ENCODE data around the gene DIAPH1. TPM values are rescaled to one million over a fixed set of nuclear protein-coding genes. Genes with fewer than 3 reads are reported as not detected.

The DIAPH1 gene
- total RNA-seq, 1 donor from 2014 or later, result 16.7 TPM

GRCh38 chr5:141558150-141558549 lies 60.6 kb downstream of the DIAPH1 start:
- Histone ChIP-seq H3K9ac (ENCODE audit: low read depth in 1 of 3, low read length in 3 of 3) (peak overlapping the region in 2 of 3 donors; percentile 50 to 54), H3K27ac (ENCODE audit: low read depth, low read length) (peak overlapping the region; percentile 88), H3K4me3 (ENCODE audit: low read length in 3 of 3) (peak overlapping the region in 1 of 3 donors; percentile 2)

GRCh38 chr5:141557681-141558136 lies 61.1 kb downstream of the DIAPH1 start:
- Histone ChIP-seq H3K9me3 (ENCODE audit: control insufficient read depth in 3 of 3, low read length in 3 of 3) (no peaks in the 10 kb centered on the region), H3K4me1 (ENCODE audit: control insufficient read depth in 3 of 3, insufficient read depth in 3 of 3, low read length in 3 of 3) (peaks cover 13 to 32% (median 21%) of the 10 kb centered on the region in 3 donors), H3K27ac (ENCODE audit: low read depth, low read length) (peak overlapping the region; percentile 88), H3K9ac (ENCODE audit: low read depth in 1 of 3, low read length in 3 of 3) (peak overlapping the region; percentile 52 to 63 (median 58)), H3K36me3 (ENCODE audit: control insufficient read depth in 3 of 3, insufficient read depth in 3 of 3, low read length in 3 of 3) (peaks cover 2 to 12% (median 3%) of the 10 kb centered on the region in 3 donors), H3K27me3 (ENCODE audit: control insufficient read depth in 3 of 3, insufficient read depth in 3 of 3, low read length in 3 of 3) (no peaks in the 10 kb centered on the region), H3K4me3 (ENCODE audit: low read length in 3 of 3) (peak overlapping the region; percentile 34 to 60 (median 53))

More at GRCh38 chr5:141558150-141558549, 60.6 kb downstream of the DIAPH1 start:
- peaks cover 13 to 32% (median 21%) of the 10 kb centered on the region in 3 donors for H3K4me1 ChIP-seq (ENCODE audit: control insufficient read depth in 3 of 3, insufficient read depth in 3 of 3, low read length in 3 of 3)
- H3K9me3 ChIP-seq (ENCODE audit: control insufficient read depth in 3 of 3, low read length in 3 of 3), result no peaks in the 10 kb centered on the region
- H3K27me3 ChIP-seq (ENCODE audit: control insufficient read depth in 3 of 3, insufficient read depth in 3 of 3, low read length in 3 of 3), result no peaks in the 10 kb centered on the region
- H3K36me3 ChIP-seq (ENCODE audit: control insufficient read depth in 3 of 3, insufficient read depth in 3 of 3, low read length in 3 of 3), result peaks cover 3 to 13% (median 6%) of the 10 kb centered on the region in 3 donors

- H3K9me3 ChIP-seq (ENCODE audit: control insufficient read depth in 3 of 3, low read length in 3 of 3), result peaks cover 4 to 10% (median 8%) of the 10 kb centered on the region in 3 donors
- H3K27ac ChIP-seq (ENCODE audit: low read depth, low read length), result no peak overlapping the region
- peaks cover 7 to 23% (median 13%) of the 10 kb centered on the region in 3 donors for H3K36me3 ChIP-seq (ENCODE audit: control insufficient read depth in 3 of 3, insufficient read depth in 3 of 3, low read length in 3 of 3)
- no peak overlapping the region for H3K9ac ChIP-seq (ENCODE audit: low read depth in 1 of 3, low read length in 3 of 3)
- no peaks in the 10 kb centered on the region for H3K4me1 ChIP-seq (ENCODE audit: control insufficient read depth in 3 of 3, insufficient read depth in 3 of 3, low read length in 3 of 3)
- H3K4me3 ChIP-seq (ENCODE audit: low read length in 3 of 3), result no peak overlapping the region
- no peaks in the 10 kb centered on the region for H3K27me3 ChIP-seq (ENCODE audit: control insufficient read depth in 3 of 3, insufficient read depth in 3 of 3, low read length in 3 of 3)
Measured at GRCh38 chr5:141547921-141548320, 70.9 kb downstream of the DIAPH1 start.

- no peaks in the 10 kb centered on the region for H3K27me3 ChIP-seq (ENCODE audit: control insufficient read depth in 3 of 3, insufficient read depth in 3 of 3, low read length in 3 of 3)
- H3K27ac ChIP-seq (ENCODE audit: low read depth, low read length), result no peak overlapping the region
- H3K4me3 ChIP-seq (ENCODE audit: low read length in 3 of 3), result no peak overlapping the region
- peaks cover 4 to 10% (median 8%) of the 10 kb centered on the region in 3 donors for H3K9me3 ChIP-seq (ENCODE audit: control insufficient read depth in 3 of 3, low read length in 3 of 3)
- peaks cover 7 to 21% (median 11%) of the 10 kb centered on the region in 3 donors for H3K36me3 ChIP-seq (ENCODE audit: control insufficient read depth in 3 of 3, insufficient read depth in 3 of 3, low read length in 3 of 3)
- H3K4me1 ChIP-seq (ENCODE audit: control insufficient read depth in 3 of 3, insufficient read depth in 3 of 3, low read length in 3 of 3), result no peaks in the 10 kb centered on the region
- no peak overlapping the region for H3K9ac ChIP-seq (ENCODE audit: low read depth in 1 of 3, low read length in 3 of 3)
Measured at GRCh38 chr5:141547488-141547887, 71.3 kb downstream of the DIAPH1 start.

GRCh38 chr5:141543053-141543452 lies 75.7 kb downstream of the DIAPH1 start:
- H3K36me3 ChIP-seq (ENCODE audit: control insufficient read depth in 3 of 3, insufficient read depth in 3 of 3, low read length in 3 of 3), result peaks cover 10 to 12% (median 11%) of the 10 kb centered on the region in 3 donors
- no peak overlapping the region for H3K27ac ChIP-seq (ENCODE audit: low read depth, low read length)
- H3K9me3 ChIP-seq (ENCODE audit: control insufficient read depth in 3 of 3, low read length in 3 of 3), result peaks cover 4 to 10% (median 8%) of the 10 kb centered on the region in 3 donors
- no peak overlapping the region for H3K4me3 ChIP-seq (ENCODE audit: low read length in 3 of 3)
- H3K4me1 ChIP-seq (ENCODE audit: control insufficient read depth in 3 of 3, insufficient read depth in 3 of 3, low read length in 3 of 3), result no peaks in the 10 kb centered on the region
- H3K9ac ChIP-seq (ENCODE audit: low read depth in 1 of 3, low read length in 3 of 3), result no peak overlapping the region
- no peaks in the 10 kb centered on the region for H3K27me3 ChIP-seq (ENCODE audit: control insufficient read depth in 3 of 3, insufficient read depth in 3 of 3, low read length in 3 of 3)

- Histone ChIP-seq H3K36me3 (ENCODE audit: control insufficient read depth in 3 of 3, insufficient read depth in 3 of 3, low read length in 3 of 3) (peaks cover 10 to 28% (median 14%) of the 10 kb centered on the region in 3 donors), H3K27me3 (ENCODE audit: control insufficient read depth in 3 of 3, insufficient read depth in 3 of 3, low read length in 3 of 3) (no peaks in the 10 kb centered on the region), H3K9ac (ENCODE audit: low read depth in 1 of 3, low read length in 3 of 3) (no peak overlapping the region), H3K4me1 (ENCODE audit: control insufficient read depth in 3 of 3, insufficient read depth in 3 of 3, low read length in 3 of 3) (peaks cover under 1 to 5% (median 3%) of the 10 kb centered on the region in 3 donors), H3K27ac (ENCODE audit: low read depth, low read length) (no peak overlapping the region), H3K4me3 (ENCODE audit: low read length in 3 of 3) (no peak overlapping the region), H3K9me3 (ENCODE audit: control insufficient read depth in 3 of 3, low read length in 3 of 3) (no peaks in the 10 kb centered on the region)
Measured at GRCh38 chr5:141534492-141535213, 84.1 kb downstream of the DIAPH1 start.

GRCh38 chr5:141533897-141534296 lies 84.9 kb downstream of the DIAPH1 start:
- H3K27ac ChIP-seq (ENCODE audit: low read depth, low read length), result no peak overlapping the region
- peaks cover 14 to 30% (median 14%) of the 10 kb centered on the region in 3 donors for H3K36me3 ChIP-seq (ENCODE audit: control insufficient read depth in 3 of 3, insufficient read depth in 3 of 3, low read length in 3 of 3)
- no peak overlapping the region for H3K9ac ChIP-seq (ENCODE audit: low read depth in 1 of 3, low read length in 3 of 3)

GRCh38 chr5:141532726-141533125 lies 86.1 kb downstream of the DIAPH1 start:
- H3K9ac ChIP-seq (ENCODE audit: low read depth in 1 of 3, low read length in 3 of 3), result no peak overlapping the region
- peaks cover 18 to 40% (median 20%) of the 10 kb centered on the region in 3 donors for H3K36me3 ChIP-seq (ENCODE audit: control insufficient read depth in 3 of 3, insufficient read depth in 3 of 3, low read length in 3 of 3)
- no peaks in the 10 kb centered on the region for H3K27me3 ChIP-seq (ENCODE audit: control insufficient read depth in 3 of 3, insufficient read depth in 3 of 3, low read length in 3 of 3)
- H3K9me3 ChIP-seq (ENCODE audit: control insufficient read depth in 3 of 3, low read length in 3 of 3), result no peaks in the 10 kb centered on the region
- H3K4me3 ChIP-seq (ENCODE audit: low read length in 3 of 3), result no peak overlapping the region
- H3K4me1 ChIP-seq (ENCODE audit: control insufficient read depth in 3 of 3, insufficient read depth in 3 of 3, low read length in 3 of 3), result peaks cover 16 to 21% (median 19%) of the 10 kb centered on the region in 3 donors
- H3K27ac ChIP-seq (ENCODE audit: low read depth, low read length), result no peak overlapping the region

More at GRCh38 chr5:141533897-141534296, 84.9 kb downstream of the DIAPH1 start:
- H3K9me3 ChIP-seq (ENCODE audit: control insufficient read depth in 3 of 3, low read length in 3 of 3), result no peaks in the 10 kb centered on the region
- no peaks in the 10 kb centered on the region for H3K27me3 ChIP-seq (ENCODE audit: control insufficient read depth in 3 of 3, insufficient read depth in 3 of 3, low read length in 3 of 3)
- H3K4me3 ChIP-seq (ENCODE audit: low read length in 3 of 3), result no peak overlapping the region
- peaks cover 8 to 12% (median 11%) of the 10 kb centered on the region in 3 donors for H3K4me1 ChIP-seq (ENCODE audit: control insufficient read depth in 3 of 3, insufficient read depth in 3 of 3, low read length in 3 of 3)

- H3K27ac ChIP-seq (ENCODE audit: low read depth, low read length), result peak overlapping the region; percentile 80
Measured at GRCh38 chr5:141529873-141530272, 88.9 kb downstream of the DIAPH1 start.

GRCh38 chr5:141529002-141529401 lies 89.8 kb downstream of the DIAPH1 start:
- H3K4me1 ChIP-seq (ENCODE audit: control insufficient read depth in 3 of 3, insufficient read depth in 3 of 3, low read length in 3 of 3), result peaks cover 32 to 35% (median 34%) of the 10 kb centered on the region in 3 donors

More at GRCh38 chr5:141529873-141530272, 88.9 kb downstream of the DIAPH1 start:
- Histone ChIP-seq H3K4me1 (ENCODE audit: control insufficient read depth in 3 of 3, insufficient read depth in 3 of 3, low read length in 3 of 3) (peaks cover 23 to 26% (median 25%) of the 10 kb centered on the region in 3 donors), H3K9me3 (ENCODE audit: control insufficient read depth in 3 of 3, low read length in 3 of 3) (no peaks in the 10 kb centered on the region), H3K9ac (ENCODE audit: low read depth in 1 of 3, low read length in 3 of 3) (no peak overlapping the region), H3K36me3 (ENCODE audit: control insufficient read depth in 3 of 3, insufficient read depth in 3 of 3, low read length in 3 of 3) (peaks cover 30 to 62% (median 36%) of the 10 kb centered on the region in 3 donors), H3K4me3 (ENCODE audit: low read length in 3 of 3) (no peak overlapping the region), H3K27me3 (ENCODE audit: control insufficient read depth in 3 of 3, insufficient read depth in 3 of 3, low read length in 3 of 3) (no peaks in the 10 kb centered on the region)

More at GRCh38 chr5:141529002-141529401, 89.8 kb downstream of the DIAPH1 start:
- H3K9me3 ChIP-seq (ENCODE audit: control insufficient read depth in 3 of 3, low read length in 3 of 3), result no peaks in the 10 kb centered on the region
- peak overlapping the region; percentile 80 for H3K27ac ChIP-seq (ENCODE audit: low read depth, low read length)
- peaks cover 32 to 60% (median 34%) of the 10 kb centered on the region in 3 donors for H3K36me3 ChIP-seq (ENCODE audit: control insufficient read depth in 3 of 3, insufficient read depth in 3 of 3, low read length in 3 of 3)
- H3K9ac ChIP-seq (ENCODE audit: low read depth in 1 of 3, low read length in 3 of 3), result peak overlapping the region; percentile 28 to 60 (median 60)
- no peak overlapping the region for H3K4me3 ChIP-seq (ENCODE audit: low read length in 3 of 3)
- no peaks in the 10 kb centered on the region for H3K27me3 ChIP-seq (ENCODE audit: control insufficient read depth in 3 of 3, insufficient read depth in 3 of 3, low read length in 3 of 3)
